Thoracic aorta (tissue), 2 donors: Measurements from ENCODE around the gene EGF. TPM values are rescaled to one million over a fixed set of nuclear protein-coding genes. Genes with fewer than 3 reads are reported as not detected.
A peak's percentile ranks its signal among the peaks of the same experiment; 100 is the strongest.

ENCODE experiments used
- ATAC-seq: fragments of 150-250 bp; one replicate; pipeline ENCODE4 v1.8.0; 2017; ENCODE audit warnings: low read depth; ENCODE audit not compliant: insufficient number of reproducible peaks, low FRiP score
- DNase-seq: peaks from one replicate; pipeline ENCODE4 v3.0.0-alpha.2; 2020; ENCODE audit warnings: low spot score
- H3K27ac ChIP-seq, 2 donors: fragments of 200-600 bp; sonication (generic); 1 replicate in 1 of 2; 2 replicates in 1 of 2; pipeline ENCODE4 v1.5.1; 2016; ENCODE audit warnings: mild to moderate bottlenecking in 2 of 2, moderate library complexity in 2 of 2
- H3K27me3 ChIP-seq: fragments of 200-600 bp; sonication (generic); replicated peaks from 2 replicates; pipeline ENCODE4 v1.6.0; 2016; ENCODE audit warnings: mild to moderate bottlenecking; ENCODE audit not compliant: insufficient read depth
- H3K36me3 ChIP-seq: fragments of 200-600 bp; sonication (generic); one replicate; pipeline ENCODE4 v1.5.1; 2016
- H3K4me1 ChIP-seq, 2 donors: fragments of 200-600 bp; sonication (generic); 1 replicate in 1 of 2; 2 replicates in 1 of 2; pipeline versions ENCODE4 v1.5.1 to v1.6.0; 2016; ENCODE audit warnings: low read depth in 2 of 2, mild to moderate bottlenecking in 1 of 2; ENCODE audit not compliant: control insufficient read depth in 1 of 2
- H3K4me3 ChIP-seq: fragments of 200-600 bp; sonication (generic); 2 replicates; pipeline ENCODE4 v1.5.1; 2016; ENCODE audit warnings: mild to moderate bottlenecking
- H3K9me3 ChIP-seq: fragments of 200-600 bp; sonication (generic); 2 replicates; pipeline ENCODE4 v1.5.1; 2016
- total RNA-seq, 2 donors: library from RNA; depleted of rRNA; stranded (reverse); fragments of >200 nt; gene quantifications; one replicate each; pipeline versions ENCODE4 v1.1.0 to v1.2.3, GENCODE V29; 2016
- TF ChIP-seq, protein P1 (sequence below): fragments of 200-600 bp; sonication (generic); IDR thresholded peaks from one replicate; pipeline ENCODE4 v1.5.1; 2019; ENCODE audit warnings: antibody characterized with exemption

Gene EGF
- total RNA-seq, 2 donors from 2014 or later: not detected

DNA sequence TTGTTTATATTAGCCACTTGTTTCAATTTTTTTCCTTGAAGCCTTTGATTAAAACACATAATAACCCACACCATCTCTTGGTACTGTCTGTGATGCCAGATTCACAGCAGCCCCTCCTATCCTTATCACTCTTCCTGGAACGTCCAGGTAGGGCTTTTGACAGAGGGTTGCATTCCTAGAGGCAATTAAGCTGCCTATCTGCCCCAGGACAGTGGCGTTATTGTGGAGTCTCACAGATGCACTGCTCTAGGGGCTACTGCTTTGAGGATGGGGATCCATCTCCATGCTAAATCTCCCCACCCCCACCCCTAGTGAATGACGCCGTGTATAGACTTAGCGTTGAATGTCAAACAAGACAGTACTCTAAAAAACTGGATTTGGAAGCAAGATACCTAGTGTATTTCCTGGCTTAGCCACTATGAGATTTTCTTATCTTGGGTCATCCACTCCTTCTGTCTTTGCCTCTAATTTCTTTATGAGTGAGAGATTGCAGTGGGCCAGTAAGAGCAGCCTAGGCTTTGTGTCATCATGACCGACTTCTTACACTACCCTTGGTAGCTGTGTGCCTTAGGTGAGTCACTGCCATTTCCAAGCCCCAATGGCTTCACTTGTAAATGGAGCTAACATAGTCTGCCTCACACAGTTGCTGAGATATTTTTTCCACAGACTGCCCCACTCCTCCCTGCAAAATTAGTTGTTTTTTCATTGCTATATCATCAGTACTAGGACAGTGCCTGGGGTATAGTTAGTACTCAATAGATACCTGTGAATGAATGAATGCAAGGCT lies 90.9 kb downstream of the EGF start:
- TF ChIP-seq, protein P1, sequence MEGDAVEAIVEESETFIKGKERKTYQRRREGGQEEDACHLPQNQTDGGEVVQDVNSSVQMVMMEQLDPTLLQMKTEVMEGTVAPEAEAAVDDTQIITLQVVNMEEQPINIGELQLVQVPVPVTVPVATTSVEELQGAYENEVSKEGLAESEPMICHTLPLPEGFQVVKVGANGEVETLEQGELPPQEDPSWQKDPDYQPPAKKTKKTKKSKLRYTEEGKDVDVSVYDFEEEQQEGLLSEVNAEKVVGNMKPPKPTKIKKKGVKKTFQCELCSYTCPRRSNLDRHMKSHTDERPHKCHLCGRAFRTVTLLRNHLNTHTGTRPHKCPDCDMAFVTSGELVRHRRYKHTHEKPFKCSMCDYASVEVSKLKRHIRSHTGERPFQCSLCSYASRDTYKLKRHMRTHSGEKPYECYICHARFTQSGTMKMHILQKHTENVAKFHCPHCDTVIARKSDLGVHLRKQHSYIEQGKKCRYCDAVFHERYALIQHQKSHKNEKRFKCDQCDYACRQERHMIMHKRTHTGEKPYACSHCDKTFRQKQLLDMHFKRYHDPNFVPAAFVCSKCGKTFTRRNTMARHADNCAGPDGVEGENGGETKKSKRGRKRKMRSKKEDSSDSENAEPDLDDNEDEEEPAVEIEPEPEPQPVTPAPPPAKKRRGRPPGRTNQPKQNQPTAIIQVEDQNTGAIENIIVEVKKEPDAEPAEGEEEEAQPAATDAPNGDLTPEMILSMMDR: no peak
- Histone ChIP-seq H3K4me3 (no peak overlapping the region), H3K36me3 (no peaks in the 10 kb centered on the region), H3K4me1 (no peaks in the 10 kb centered on the region), H3K9me3 (no peaks in the 10 kb centered on the region), H3K27ac (no peak overlapping the region), H3K27me3 (no peaks in the 10 kb centered on the region)
- DNase-seq: no peak
- ATAC-seq: no peak

DNA sequence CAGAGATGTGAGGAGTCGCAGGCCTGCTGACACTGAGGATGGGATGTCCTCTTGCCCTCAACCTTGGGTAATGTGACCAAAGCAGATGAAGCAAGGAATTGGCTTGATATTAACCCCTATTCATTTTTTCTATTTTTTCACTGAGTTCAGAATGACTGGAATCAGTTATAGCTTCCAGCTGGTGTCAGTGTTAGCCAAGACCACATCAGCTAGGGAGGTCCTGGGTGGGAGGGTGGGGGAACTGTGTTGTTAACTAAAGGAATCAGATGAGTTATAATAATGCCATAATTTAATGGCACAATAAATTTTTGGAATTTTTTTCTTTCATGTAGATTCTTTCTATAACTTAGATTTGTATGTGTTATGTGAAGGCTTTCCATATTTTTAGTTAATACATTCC lies 91.9 kb downstream of the EGF start:
- no peaks in the 10 kb centered on the region for H3K9me3 ChIP-seq
- no peaks in the 10 kb centered on the region for H3K27me3 ChIP-seq
- no peak for DNase-seq
- no peak for ATAC-seq
- TF ChIP-seq, protein P1: no peak
- no peaks in the 10 kb centered on the region for H3K4me1 ChIP-seq
- H3K36me3 ChIP-seq: no peaks in the 10 kb centered on the region
- no peak overlapping the region for H3K4me3 ChIP-seq
- H3K27ac ChIP-seq: no peak overlapping the region

DNA sequence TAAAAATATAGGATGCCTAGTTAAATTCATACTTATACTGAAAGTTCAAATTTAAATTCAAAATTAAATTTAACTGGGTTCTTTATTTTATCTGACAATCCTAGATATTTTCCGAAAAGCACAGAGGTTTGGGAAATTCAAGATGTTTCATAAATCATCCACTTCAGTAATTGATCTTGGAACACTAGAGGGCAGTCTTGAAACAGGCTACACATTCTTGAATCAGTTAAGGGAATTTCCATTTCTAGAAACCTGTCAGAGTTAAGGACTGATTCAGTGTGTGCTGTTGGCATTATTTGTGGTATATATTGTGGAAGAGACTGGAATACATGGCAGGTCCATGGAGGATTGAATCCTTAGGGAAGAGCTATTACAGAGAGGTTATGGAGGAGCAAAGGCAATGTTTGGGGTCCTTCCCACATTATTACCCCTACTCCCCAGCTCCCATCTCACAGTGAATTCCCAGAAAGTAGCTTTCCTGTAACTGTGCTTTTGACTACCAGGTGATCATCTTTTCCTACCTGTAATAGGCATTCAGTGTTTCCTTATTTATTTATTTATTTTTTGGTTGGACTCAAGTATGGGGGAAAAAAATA lies 92.9 kb downstream of the EGF start:
- no peaks in the 10 kb centered on the region for H3K4me1 ChIP-seq
- no peaks in the 10 kb centered on the region for H3K27me3 ChIP-seq
- H3K4me3 ChIP-seq: no peak overlapping the region
- TF ChIP-seq, protein P1: peak; percentile 57
- H3K27ac ChIP-seq: no peak overlapping the region
- no peaks in the 10 kb centered on the region for H3K36me3 ChIP-seq
- DNase-seq (no peak), ATAC-seq (no peak)
- no peaks in the 10 kb centered on the region for H3K9me3 ChIP-seq

DNA sequence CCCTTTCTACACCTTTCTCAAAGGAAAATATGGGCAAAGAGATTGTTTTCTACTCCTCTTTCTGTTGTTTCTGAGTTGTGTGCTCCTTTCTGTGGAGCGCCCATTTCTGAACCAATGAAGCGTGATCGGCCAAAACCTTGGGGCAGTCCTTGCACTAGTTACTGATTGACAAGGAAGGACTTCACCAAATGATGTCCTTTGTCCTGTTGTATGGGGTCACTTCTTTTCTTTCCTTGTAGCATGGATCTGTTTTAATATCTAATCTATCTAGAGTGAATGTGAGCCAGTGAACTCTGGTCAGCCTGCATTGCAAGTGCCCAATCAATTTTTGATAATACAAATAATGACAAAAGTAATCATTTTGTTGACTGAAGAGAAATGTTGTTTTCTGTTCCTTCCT lies 94.5 kb downstream of the EGF start:
- DNase-seq: no peak
- no peaks in the 10 kb centered on the region for H3K4me1 ChIP-seq
- ATAC-seq: no peak
- no peaks in the 10 kb centered on the region for H3K27me3 ChIP-seq
- H3K36me3 ChIP-seq: no peaks in the 10 kb centered on the region
- H3K9me3 ChIP-seq: no peaks in the 10 kb centered on the region
- no peak overlapping the region for H3K27ac ChIP-seq
- no peak overlapping the region for H3K4me3 ChIP-seq
- TF ChIP-seq, protein P1: no peak

DNA sequence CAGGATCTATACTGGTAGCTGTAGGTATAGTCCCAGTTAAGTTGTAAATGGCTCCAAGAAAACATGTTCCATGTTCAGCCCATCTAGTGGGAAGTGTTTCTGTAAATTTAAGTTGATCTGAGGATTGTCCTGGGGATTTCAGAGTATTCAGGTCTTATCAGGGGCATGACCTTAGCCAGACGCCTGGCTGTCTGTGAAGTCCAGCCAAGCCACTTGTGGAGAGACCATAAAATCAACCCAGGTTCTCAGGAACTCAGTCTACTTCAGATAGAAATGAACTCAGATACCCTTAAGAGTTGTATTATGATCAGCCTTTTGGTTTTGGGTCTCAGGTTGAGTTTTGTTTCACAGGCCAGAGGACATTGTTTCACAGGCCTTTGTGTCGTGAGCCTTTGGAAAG lies 95.9 kb downstream of the EGF start:
- ATAC-seq (no peak), DNase-seq (no peak)
- Histone ChIP-seq H3K4me1 (no peaks in the 10 kb centered on the region), H3K36me3 (no peaks in the 10 kb centered on the region), H3K4me3 (no peak overlapping the region), H3K27me3 (no peaks in the 10 kb centered on the region), H3K9me3 (no peaks in the 10 kb centered on the region), H3K27ac (no peak overlapping the region)
- TF ChIP-seq, protein P1: no peak
